22Rv1 (cell line): ENCODE data around the gene NET1.

Experiments used
- H3K27ac ChIP-seq: fragments of 450-650 bp; 2 replicates; pipeline ENCODE4 v1.5.1; 2017
- ZFX ChIP-seq: fragments of 450-650 bp; IDR thresholded peaks from 2 replicates; pipeline ENCODE4 v1.6.1; 2017; ENCODE audit warnings: antibody characterized with exemption, borderline replicate concordance
- TF ChIP-seq, protein P1 (sequence below): fragments of 450-650 bp; IDR thresholded peaks from 2 replicates; pipeline ENCODE4 v1.5.1; 2017; ENCODE audit warnings: mild to moderate bottlenecking

NET1 gene

DNA sequence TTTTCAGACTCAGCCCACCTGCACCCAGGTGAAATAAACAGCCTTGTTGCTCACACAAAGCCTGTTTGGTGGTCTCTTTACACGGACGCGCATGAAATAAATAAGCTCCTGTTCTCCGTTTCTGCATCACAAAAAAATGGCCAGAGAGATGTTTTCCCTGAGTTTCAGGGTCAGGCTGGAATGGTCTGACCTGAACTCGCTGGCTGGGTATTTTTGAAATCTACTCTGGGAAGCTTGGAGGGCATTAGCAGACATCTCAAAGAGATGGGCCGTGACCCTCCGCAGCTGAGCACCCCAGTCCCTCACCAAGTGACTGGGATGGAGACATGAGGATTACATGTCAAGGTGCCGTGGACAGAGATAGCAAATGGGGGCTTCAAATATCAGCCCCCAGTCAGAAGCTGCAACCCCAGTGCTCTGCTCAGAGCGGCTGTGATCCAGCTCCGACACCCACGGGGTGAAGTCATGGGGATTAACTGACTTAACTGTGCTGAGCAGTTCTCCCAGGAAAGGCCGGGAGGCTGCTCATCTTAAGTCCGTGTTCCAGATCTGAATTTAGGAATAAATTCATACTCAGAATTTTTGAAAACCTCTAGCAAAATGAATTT lies 64.7 kb downstream of the NET1 start:
- TF ChIP-seq, protein P1, sequence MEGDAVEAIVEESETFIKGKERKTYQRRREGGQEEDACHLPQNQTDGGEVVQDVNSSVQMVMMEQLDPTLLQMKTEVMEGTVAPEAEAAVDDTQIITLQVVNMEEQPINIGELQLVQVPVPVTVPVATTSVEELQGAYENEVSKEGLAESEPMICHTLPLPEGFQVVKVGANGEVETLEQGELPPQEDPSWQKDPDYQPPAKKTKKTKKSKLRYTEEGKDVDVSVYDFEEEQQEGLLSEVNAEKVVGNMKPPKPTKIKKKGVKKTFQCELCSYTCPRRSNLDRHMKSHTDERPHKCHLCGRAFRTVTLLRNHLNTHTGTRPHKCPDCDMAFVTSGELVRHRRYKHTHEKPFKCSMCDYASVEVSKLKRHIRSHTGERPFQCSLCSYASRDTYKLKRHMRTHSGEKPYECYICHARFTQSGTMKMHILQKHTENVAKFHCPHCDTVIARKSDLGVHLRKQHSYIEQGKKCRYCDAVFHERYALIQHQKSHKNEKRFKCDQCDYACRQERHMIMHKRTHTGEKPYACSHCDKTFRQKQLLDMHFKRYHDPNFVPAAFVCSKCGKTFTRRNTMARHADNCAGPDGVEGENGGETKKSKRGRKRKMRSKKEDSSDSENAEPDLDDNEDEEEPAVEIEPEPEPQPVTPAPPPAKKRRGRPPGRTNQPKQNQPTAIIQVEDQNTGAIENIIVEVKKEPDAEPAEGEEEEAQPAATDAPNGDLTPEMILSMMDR, result no peak
- TF ChIP-seq ZFX, result no peak
- H3K27ac ChIP-seq, result no peak overlapping the region

DNA sequence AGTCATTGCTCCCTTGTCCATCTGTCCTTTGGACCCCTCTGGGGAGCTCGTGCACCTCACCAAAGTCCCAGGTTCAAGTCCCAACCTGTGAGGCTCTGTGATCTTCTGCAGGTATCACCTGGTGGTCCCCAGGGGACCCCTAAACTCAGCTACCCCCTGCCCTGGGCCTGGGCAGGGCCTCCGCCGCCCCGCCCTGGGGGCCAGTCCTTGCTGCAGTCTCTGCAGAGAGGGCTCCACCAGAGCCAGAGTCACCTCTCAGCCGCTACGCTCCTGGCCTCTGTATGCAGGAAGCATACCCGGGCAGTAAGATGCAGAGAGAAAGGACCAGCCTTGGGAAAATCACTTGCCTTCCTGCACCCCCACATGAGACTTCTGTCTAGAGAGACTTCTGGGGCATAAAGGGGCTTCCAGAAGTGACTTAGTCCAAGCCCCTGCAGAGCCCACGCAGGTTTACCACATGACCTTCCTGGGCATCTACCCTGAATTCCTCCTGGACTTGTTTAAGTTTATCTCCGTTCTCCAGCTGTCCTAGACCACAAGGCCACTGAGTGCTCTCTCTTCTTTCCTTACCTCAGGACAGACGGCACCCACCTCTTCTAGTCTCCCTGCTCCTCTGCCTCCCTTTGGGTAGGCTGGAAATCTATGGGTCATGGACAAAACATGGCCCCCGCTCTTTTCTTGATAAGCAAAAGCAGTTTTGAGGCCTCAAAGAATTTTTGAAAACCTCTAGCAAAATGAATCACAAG lies 65.8 kb downstream of the NET1 start:
- no peak for TF ChIP-seq ZFX
- TF ChIP-seq, protein P1, result no peak
- H3K27ac ChIP-seq, result no peak overlapping the region

DNA sequence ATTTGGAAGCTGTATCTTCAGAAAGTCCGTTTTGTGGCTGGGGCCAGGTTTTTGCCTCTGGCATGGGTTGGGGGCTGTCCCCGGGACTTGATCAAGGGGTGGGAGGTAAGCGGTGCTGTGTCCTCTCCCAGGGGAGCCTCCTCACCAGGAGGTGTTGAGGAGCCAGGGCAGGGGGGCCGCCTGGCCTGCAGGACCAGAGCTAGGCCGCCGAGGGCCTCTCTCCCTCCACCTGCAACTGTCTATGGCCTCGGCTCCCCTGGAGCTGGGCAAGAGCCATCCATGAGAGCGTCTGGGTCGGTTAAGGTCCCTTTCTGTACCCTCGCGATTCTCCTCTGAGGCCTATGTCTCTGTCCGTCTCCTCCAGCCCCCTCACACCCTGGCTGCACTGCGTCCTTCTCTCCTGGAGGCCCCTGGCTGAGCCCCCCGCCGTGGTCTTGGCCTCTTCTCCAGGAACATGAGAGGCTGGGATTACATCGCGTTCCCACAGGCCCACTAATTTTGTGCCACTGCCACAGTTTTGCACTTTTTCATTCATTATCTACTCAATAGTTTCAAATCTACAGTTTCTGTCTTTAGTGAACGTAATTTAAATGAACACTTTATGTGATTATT lies 66.4 kb downstream of the NET1 start:
- TF ChIP-seq ZFX, result no peak
- TF ChIP-seq, protein P1, result no peak

GRCh38 chr10:5479481-5480161 lies 67.3 kb downstream of the NET1 start:
- H3K27ac ChIP-seq, result no peak overlapping the region
- TF ChIP-seq, protein P1, result no peak

More for the DNA sequence above, 66.4 kb downstream of the NET1 start:
- H3K27ac ChIP-seq, result no peak overlapping the region

DNA sequence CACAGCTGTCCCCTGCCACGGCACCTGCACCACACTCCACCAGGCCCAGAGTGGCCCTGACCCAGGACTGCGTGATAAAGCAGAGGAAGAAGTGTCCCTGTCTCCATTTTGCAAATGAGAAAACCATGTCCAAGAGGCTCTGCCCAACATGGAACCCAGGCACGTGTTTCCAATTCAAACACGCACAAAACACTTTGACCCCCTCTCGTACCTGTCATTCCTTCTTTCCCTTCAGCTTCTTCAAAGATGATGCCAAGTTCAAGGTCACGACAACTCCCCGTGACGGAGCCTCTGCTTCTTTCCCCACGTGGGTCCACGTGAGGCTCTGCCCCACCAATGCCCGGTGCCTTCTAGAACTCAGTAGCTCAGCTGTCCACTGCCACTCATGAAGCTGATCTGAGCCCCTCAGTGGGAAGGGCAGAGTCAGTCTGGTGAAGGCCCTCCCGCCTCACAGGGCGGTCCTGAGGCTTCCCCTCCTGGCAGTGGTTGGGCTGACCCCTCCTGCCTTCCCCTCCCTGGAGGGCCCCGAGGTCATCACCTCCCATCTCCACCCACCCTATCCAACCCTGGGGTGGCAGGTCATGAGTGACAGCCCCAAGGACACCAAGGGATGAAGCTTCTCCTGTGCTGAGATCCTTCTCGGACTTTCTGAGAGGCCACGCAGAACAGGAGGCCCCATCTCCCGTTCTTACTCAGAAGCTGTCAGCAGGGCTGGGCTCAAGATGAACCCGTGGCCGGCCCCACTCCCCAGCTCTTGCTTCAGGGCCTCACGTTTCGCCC lies 68.0 kb downstream of the NET1 start:
- no peak overlapping the region for H3K27ac ChIP-seq
- TF ChIP-seq, protein P1, result no peak
- no peak for TF ChIP-seq ZFX

GRCh38 chr10:5481121-5481520 lies 68.8 kb downstream of the NET1 start:
- no peak overlapping the region for H3K27ac ChIP-seq
- TF ChIP-seq, protein P1, result no peak
- TF ChIP-seq ZFX, result no peak
